OCI-LY3 (cell line): ENCODE results near the gene CDC25B.

ENCODE experiments used
- EZH2phosphoT487 ChIP-seq: fragments of 200-600 bp; shearing (Covaris generic); IDR thresholded peaks from 2 replicates; pipeline ENCODE4 v1.6.1; 2018; ENCODE audit warnings: antibody characterized with exemption, mixed run types, low read depth
- TF ChIP-seq, protein P1 (sequence below): fragments of 200-600, 300-600 bp; sonication (generic); IDR thresholded peaks from 2 replicates; pipeline ENCODE4 v1.5.1; 2014; ENCODE audit warnings: antibody characterized with exemption, low read length, low read depth

GRCh38 chr20:3818155-3819151 is 22.3 kb downstream of the CDC25B start:
- TF ChIP-seq, protein P1, sequence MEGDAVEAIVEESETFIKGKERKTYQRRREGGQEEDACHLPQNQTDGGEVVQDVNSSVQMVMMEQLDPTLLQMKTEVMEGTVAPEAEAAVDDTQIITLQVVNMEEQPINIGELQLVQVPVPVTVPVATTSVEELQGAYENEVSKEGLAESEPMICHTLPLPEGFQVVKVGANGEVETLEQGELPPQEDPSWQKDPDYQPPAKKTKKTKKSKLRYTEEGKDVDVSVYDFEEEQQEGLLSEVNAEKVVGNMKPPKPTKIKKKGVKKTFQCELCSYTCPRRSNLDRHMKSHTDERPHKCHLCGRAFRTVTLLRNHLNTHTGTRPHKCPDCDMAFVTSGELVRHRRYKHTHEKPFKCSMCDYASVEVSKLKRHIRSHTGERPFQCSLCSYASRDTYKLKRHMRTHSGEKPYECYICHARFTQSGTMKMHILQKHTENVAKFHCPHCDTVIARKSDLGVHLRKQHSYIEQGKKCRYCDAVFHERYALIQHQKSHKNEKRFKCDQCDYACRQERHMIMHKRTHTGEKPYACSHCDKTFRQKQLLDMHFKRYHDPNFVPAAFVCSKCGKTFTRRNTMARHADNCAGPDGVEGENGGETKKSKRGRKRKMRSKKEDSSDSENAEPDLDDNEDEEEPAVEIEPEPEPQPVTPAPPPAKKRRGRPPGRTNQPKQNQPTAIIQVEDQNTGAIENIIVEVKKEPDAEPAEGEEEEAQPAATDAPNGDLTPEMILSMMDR = peak; percentile 41
- TF ChIP-seq EZH2phosphoT487 = no peak
